K562 (cell line): ENCODE data around the gene FBXO27. TPM values are rescaled to one million over a fixed set of nuclear protein-coding genes. Genes with fewer than 3 reads are reported as not detected.

Source experiments
- ATF7 ChIP-seq: fragments of 450-650 bp; IDR thresholded peaks from 2 replicates; pipeline ENCODE4 v1.7.1; 2014; ENCODE audit warnings: mild to moderate bottlenecking, moderate library complexity
- CEBPG ChIP-seq, 3 experiments: fragments of 200-800 bp in 1 of 3; sonication (Bioruptor generic) in 1 of 3; sonication (generic) in 1 of 3; formaldehyde crosslinking in 1 of 3; IDR thresholded peaks in 2 of 3; conservative IDR thresholded peaks in 1 of 3; 2 replicates each; pipeline versions ENCODE4 v1.6.1 to v1.8.0; 2016 to 2022; ENCODE audit warnings: missing compliant biosample characterization in 2 of 3, missing genetic modification characterization in 2 of 3, mild to moderate bottlenecking in 1 of 3, missing genetic modification reagents in 1 of 3
- EP300 ChIP-seq: IDR thresholded peaks from 2 replicates; pipeline ENCODE4 v1.6.1; 2012; ENCODE audit warnings: low read length, improper control_type of control experiment
- KLF13 ChIP-seq: fragments of 450-650 bp; IDR thresholded peaks from 2 replicates; pipeline ENCODE4 v1.6.1; 2016; ENCODE audit warnings: missing genetic modification characterization, low read depth, mild to moderate bottlenecking, missing compliant biosample characterization, moderate library complexity, borderline replicate concordance
- KLF16 ChIP-seq: IDR thresholded peaks from 2 replicates; pipeline ENCODE4 v1.6.1; 2016; ENCODE audit warnings: antibody characterized with exemption
- MAFK ChIP-seq: IDR thresholded peaks from 2 replicates; pipeline ENCODE4 v1.6.1; 2011; ENCODE audit warnings: low read length, improper control_type of control experiment
- NRF1 ChIP-seq, 2 experiments: fragments of 450-650 bp; IDR thresholded peaks in 1 of 2; conservative IDR thresholded peaks in 1 of 2; 2 replicates each; pipeline ENCODE4 v1.6.1; 2014; ENCODE audit warnings: mild to moderate bottlenecking in 2 of 2
- PRDM10 ChIP-seq: fragments of 450-650 bp; IDR thresholded peaks from 2 replicates; pipeline ENCODE4 v1.6.1; 2018; ENCODE audit not compliant: partially characterized antibody
- PTRF ChIP-seq: fragments of 450-650 bp; IDR thresholded peaks from 2 replicates; pipeline ENCODE4 v1.6.1; 2016; ENCODE audit warnings: mild to moderate bottlenecking, missing genetic modification characterization, missing compliant biosample characterization
- SRSF9 ChIP-seq: fragments of 200-400 bp; formaldehyde crosslinking; IDR thresholded peaks from 2 replicates; pipeline ENCODE4 v1.6.1; 2017; ENCODE audit warnings: low read depth, low read length, borderline replicate concordance
- ZNF12 ChIP-seq: sonication (generic); formaldehyde crosslinking; IDR thresholded peaks from 2 replicates; pipeline ENCODE4 v1.4.0; 2020; ENCODE audit warnings: mild to moderate bottlenecking, missing genetic modification reagents
- ZNF668 ChIP-seq: fragments of 250-450 bp; sonication (Bioruptor Pico); IDR thresholded peaks from 2 replicates; pipeline ENCODE4 v1.8.0; 2022; ENCODE audit warnings: mild to moderate bottlenecking, inconsistent platforms
- ZNF780A ChIP-seq: fragments of 250-450 bp; sonication (Bioruptor Pico); IDR thresholded peaks from 2 replicates; pipeline ENCODE4 v1.5.0; 2021; ENCODE audit warnings: mild to moderate bottlenecking
- ZZZ3 ChIP-seq: fragments of 450-650 bp; IDR thresholded peaks from 2 replicates; pipeline ENCODE4 v1.6.1; 2016; ENCODE audit warnings: antibody characterized with exemption, mild to moderate bottlenecking, moderate library complexity
- polyA plus RNA-seq, 8 experiments: library from polyadenylated mRNA; depleted of rRNA in 4 of 8; stranded (reverse) in 5 of 8; unstranded in 3 of 8; fragments of >200 nt; fragmentation: Nextera tagmentation in 2 of 8; fragmentation: Illumina TruSeq in 1 of 8; extraction: Ambion mirVana in 2 of 8; extraction: Trizol in 1 of 8; gene quantifications; 2 replicates each; pipeline versions ENCODE4 v1.2.1 to v1.2.3, GENCODE V29; 2011 to 2014; ENCODE audit warnings: inconsistent platforms in 1 of 8, missing spikeins in 1 of 8
- total RNA-seq, 7 experiments: library from RNA; depleted of rRNA in 6 of 7; stranded (reverse); fragments of >200 nt in 6 of 7; fragmentation: Illumina TruSeq in 2 of 7; extraction: Trizol in 2 of 7; gene quantifications; 2 replicates each; pipeline versions ENCODE4 v1.2.1 to v1.2.3, GENCODE V29; 2011 to 2021; ENCODE audit warnings: low replicate concordance in 1 of 7
- TF ChIP-seq, protein P1 (sequence below): sonication (generic); formaldehyde crosslinking; IDR thresholded peaks from 2 replicates; pipeline ENCODE4 v1.9.0; 2022; ENCODE audit warnings: mild to moderate bottlenecking, missing genetic modification reagents
- TF ChIP-seq, protein P2 (sequence below): fragments of 250-450 bp; sonication (Bioruptor Pico); IDR thresholded peaks from 2 replicates; pipeline ENCODE4 v1.4.0; 2020; ENCODE audit warnings: mild to moderate bottlenecking, moderate library complexity, borderline replicate concordance
- TF ChIP-seq, protein P3 (sequence below): fragments of 250-450 bp; sonication (Bioruptor Pico); IDR thresholded peaks from 2 replicates; pipeline ENCODE4 v1.8.0; 2021; ENCODE audit warnings: borderline replicate concordance, mild to moderate bottlenecking, moderate library complexity; ENCODE audit not compliant: poor library complexity, severe bottlenecking
- TF ChIP-seq, protein P4 (sequence below): sonication (generic); formaldehyde crosslinking; IDR thresholded peaks from 2 replicates; pipeline ENCODE4 v1.8.0; 2022; ENCODE audit warnings: missing genetic modification reagents, mild to moderate bottlenecking, borderline replicate concordance

FBXO27 gene
- total and polyA plus RNA-seq, 9 of the 15 experiments (the other 6 are each of a cell fraction or from before 2014, with no cell fraction given) = 1.8 to 11.0 (median 6.3) TPM

DNA sequence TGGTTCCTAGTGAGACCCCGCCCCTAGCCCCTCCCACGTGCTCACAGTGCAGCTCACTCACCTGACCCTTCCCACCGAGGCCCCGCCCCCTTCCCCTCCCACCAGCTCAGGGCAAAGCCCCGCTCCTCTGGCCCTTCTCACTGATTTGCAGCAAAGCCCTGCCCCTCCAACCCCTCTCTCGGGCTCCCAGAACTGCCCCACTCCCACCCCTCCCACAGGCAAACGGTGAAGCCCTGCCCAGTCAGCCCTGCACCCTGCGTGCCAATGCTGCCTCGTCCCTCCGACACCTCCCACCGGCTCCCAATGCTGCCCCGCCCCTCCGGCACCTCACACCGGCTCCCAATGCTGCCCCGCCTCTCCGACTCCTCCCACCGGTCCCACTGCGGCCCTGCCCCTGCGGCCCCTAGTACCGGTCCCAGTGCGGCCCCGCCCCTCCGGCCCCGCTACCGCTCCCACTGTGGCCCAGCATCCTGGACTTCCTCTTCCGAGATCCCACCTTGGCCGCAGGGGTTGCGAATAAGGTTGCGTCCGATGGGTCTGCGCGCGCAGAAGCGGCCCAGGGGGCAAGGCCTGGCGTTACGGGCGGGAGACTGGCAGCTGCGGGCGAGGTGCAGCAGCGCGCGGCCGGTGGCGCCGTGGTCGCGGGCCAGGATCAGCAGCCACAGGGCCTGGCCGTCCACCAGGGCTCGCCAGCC, 834 bp downstream of the FBXO27 start (continued):
- TF ChIP-seq MAFK (no peak), ATF7 (no peak; the same call in 1 of the 2 replicates), KLF16 (no peak), ZNF668 (no peak), PTRF (no peak), EP300 (no peak), KLF13 (tag) (peak; percentile 26; the same call in 1 of the 2 replicates), PRDM10 (peak; percentile 2), ZNF780A (CRISPR knock-in tag) (no peak), NRF1 (conservative IDR thresholded peaks at IDR 0.05 in 1 of 2, IDR thresholded peaks at IDR 0.05 in 1 of 2) (peak; percentile 82 to 85), ZNF12 (CRISPR knock-in tag) (no peak), CEBPG (CRISPR knock-in tag; IDR thresholded peaks at IDR 0.05) (0 out of 2 replicates have a peak, but pooled peaks have one; percentile 21), CEBPG (tag; conservative IDR thresholded peaks at IDR 0.05 in 1 of 2, IDR thresholded peaks at IDR 0.05 in 1 of 2) (no peak), SRSF9 (no peak), ZZZ3 (no peak)
- TF ChIP-seq, protein P1, sequence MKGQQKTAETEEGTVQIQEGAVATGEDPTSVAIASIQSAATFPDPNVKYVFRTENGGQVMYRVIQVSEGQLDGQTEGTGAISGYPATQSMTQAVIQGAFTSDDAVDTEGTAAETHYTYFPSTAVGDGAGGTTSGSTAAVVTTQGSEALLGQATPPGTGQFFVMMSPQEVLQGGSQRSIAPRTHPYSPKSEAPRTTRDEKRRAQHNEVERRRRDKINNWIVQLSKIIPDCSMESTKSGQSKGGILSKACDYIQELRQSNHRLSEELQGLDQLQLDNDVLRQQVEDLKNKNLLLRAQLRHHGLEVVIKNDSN = peak; percentile 69; the same call in 1 of the 2 replicates
- TF ChIP-seq, protein P2, sequence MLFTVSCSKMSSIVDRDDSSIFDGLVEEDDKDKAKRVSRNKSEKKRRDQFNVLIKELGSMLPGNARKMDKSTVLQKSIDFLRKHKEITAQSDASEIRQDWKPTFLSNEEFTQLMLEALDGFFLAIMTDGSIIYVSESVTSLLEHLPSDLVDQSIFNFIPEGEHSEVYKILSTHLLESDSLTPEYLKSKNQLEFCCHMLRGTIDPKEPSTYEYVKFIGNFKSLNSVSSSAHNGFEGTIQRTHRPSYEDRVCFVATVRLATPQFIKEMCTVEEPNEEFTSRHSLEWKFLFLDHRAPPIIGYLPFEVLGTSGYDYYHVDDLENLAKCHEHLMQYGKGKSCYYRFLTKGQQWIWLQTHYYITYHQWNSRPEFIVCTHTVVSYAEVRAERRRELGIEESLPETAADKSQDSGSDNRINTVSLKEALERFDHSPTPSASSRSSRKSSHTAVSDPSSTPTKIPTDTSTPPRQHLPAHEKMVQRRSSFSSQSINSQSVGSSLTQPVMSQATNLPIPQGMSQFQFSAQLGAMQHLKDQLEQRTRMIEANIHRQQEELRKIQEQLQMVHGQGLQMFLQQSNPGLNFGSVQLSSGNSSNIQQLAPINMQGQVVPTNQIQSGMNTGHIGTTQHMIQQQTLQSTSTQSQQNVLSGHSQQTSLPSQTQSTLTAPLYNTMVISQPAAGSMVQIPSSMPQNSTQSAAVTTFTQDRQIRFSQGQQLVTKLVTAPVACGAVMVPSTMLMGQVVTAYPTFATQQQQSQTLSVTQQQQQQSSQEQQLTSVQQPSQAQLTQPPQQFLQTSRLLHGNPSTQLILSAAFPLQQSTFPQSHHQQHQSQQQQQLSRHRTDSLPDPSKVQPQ (CRISPR knock-in tag) = no peak
- TF ChIP-seq, protein P3, sequence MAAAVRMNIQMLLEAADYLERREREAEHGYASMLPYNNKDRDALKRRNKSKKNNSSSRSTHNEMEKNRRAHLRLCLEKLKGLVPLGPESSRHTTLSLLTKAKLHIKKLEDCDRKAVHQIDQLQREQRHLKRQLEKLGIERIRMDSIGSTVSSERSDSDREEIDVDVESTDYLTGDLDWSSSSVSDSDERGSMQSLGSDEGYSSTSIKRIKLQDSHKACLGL (CRISPR knock-in tag) = no peak
- TF ChIP-seq, protein P4, sequence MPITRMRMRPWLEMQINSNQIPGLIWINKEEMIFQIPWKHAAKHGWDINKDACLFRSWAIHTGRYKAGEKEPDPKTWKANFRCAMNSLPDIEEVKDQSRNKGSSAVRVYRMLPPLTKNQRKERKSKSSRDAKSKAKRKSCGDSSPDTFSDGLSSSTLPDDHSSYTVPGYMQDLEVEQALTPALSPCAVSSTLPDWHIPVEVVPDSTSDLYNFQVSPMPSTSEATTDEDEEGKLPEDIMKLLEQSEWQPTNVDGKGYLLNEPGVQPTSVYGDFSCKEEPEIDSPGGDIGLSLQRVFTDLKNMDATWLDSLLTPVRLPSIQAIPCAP (CRISPR knock-in tag) = no peak
